Measurements from ENCODE around the gene ZPR1.

Gene ZPR1

GRCh38 chr11:116831790-116832349 is 44.0 kb upstream of the ZPR1 start:
- H3K4me3 ChIP-seq (ENCODE audit: insufficient read depth, low read depth, low read length, poor library complexity, severe bottlenecking): no peak overlapping the region
- no peaks in the 10 kb centered on the region for H3K9me3 ChIP-seq (ENCODE audit: control insufficient read depth, low read length)
- H3K27ac ChIP-seq (ENCODE audit: insufficient read depth, low read length, poor library complexity, severe bottlenecking): no peak overlapping the region
- DNase-seq: no peak
- peaks cover 9% of the 10 kb centered on the region for H3K4me1 ChIP-seq (ENCODE audit: control insufficient read depth, insufficient read depth, low read length, poor library complexity, severe bottlenecking)
- no peaks in the 10 kb centered on the region for H3K36me3 ChIP-seq (ENCODE audit: control insufficient read depth, insufficient read depth, low read length)
- no peaks in the 10 kb centered on the region for H3K27me3 ChIP-seq (replicated peaks; ENCODE audit: control insufficient read depth, insufficient read depth, low read length, poor library complexity, severe bottlenecking)

DNA sequence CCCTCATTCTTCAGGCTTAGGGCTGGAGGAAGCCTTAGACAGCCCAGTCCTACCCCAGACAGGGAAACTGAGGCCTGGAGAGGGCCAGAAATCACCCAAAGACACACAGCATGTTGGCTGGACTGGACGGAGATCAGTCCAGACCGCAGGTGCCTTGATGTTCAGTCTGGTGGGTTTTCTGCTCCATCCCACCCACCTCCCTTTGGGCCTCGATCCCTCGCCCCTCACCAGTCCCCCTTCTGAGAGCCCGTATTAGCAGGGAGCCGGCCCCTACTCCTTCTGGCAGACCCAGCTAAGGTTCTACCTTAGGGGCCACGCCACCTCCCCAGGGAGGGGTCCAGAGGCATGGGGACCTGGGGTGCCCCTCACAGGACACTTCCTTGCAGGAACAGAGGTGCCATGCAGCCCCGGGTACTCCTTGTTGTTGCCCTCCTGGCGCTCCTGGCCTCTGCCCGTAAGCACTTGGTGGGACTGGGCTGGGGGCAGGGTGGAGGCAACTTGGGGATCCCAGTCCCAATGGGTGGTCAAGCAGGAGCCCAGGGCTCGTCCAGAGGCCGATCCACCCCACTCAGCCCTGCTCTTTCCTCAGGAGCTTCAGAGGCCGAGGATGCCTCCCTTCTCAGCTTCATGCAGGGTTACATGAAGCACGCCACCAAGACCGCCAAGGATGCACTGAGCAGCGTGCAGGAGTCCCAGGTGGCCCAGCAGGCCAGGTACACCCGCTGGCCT is 42.5 kb upstream of the ZPR1 start:
- DNase-seq: no peak
- Histone ChIP-seq H3K27ac (ENCODE audit: insufficient read depth, low read length, poor library complexity, severe bottlenecking) (no peak overlapping the region), H3K9me3 (ENCODE audit: control insufficient read depth, low read length) (no peaks in the 10 kb centered on the region), H3K4me1 (ENCODE audit: control insufficient read depth, insufficient read depth, low read length, poor library complexity, severe bottlenecking) (peaks cover 2% of the 10 kb centered on the region), H3K36me3 (ENCODE audit: control insufficient read depth, insufficient read depth, low read length) (no peaks in the 10 kb centered on the region), H3K4me3 (ENCODE audit: insufficient read depth, low read depth, low read length, poor library complexity, severe bottlenecking) (no peak overlapping the region), H3K27me3 (replicated peaks; ENCODE audit: control insufficient read depth, insufficient read depth, low read length, poor library complexity, severe bottlenecking) (no peaks in the 10 kb centered on the region)

- H3K27me3 ChIP-seq (replicated peaks; ENCODE audit: control insufficient read depth, insufficient read depth, low read length, poor library complexity, severe bottlenecking): no peaks in the 10 kb centered on the region
- H3K36me3 ChIP-seq (ENCODE audit: control insufficient read depth, insufficient read depth, low read length): no peaks in the 10 kb centered on the region
- H3K9me3 ChIP-seq (ENCODE audit: control insufficient read depth, low read length): no peaks in the 10 kb centered on the region
- DNase-seq: no peak
- no peak within 1 kb of the TSS for H3K27ac ChIP-seq (ENCODE audit: insufficient read depth, low read length, poor library complexity, severe bottlenecking)
- H3K4me1 ChIP-seq (ENCODE audit: control insufficient read depth, insufficient read depth, low read length, poor library complexity, severe bottlenecking): no peaks in the 10 kb centered on the region
- H3K4me3 ChIP-seq (ENCODE audit: insufficient read depth, low read depth, low read length, poor library complexity, severe bottlenecking): no peak within 1 kb of the TSS
These were observed 41.8 kb upstream of the ZPR1 start, which contains the start of gene APOC3 for GRCh38 chr11:116829525-116830183. Gene APOC3, plus strand, starts transcription at chr11:116829907. Its CDS starts 676 bp downstream, at chr11:116830583.

- Histone ChIP-seq H3K27me3 (replicated peaks; ENCODE audit: control insufficient read depth, insufficient read depth, low read length, poor library complexity, severe bottlenecking) (no peaks in the 10 kb centered on the region), H3K27ac (ENCODE audit: insufficient read depth, low read length, poor library complexity, severe bottlenecking) (no peak overlapping the region), H3K4me3 (ENCODE audit: insufficient read depth, low read depth, low read length, poor library complexity, severe bottlenecking) (no peak overlapping the region), H3K4me1 (ENCODE audit: control insufficient read depth, insufficient read depth, low read length, poor library complexity, severe bottlenecking) (no peaks in the 10 kb centered on the region), H3K36me3 (ENCODE audit: control insufficient read depth, insufficient read depth, low read length) (no peaks in the 10 kb centered on the region), H3K9me3 (ENCODE audit: control insufficient read depth, low read length) (no peaks in the 10 kb centered on the region)
- DNase-seq: no peak
These were observed 41.1 kb upstream of the ZPR1 start for GRCh38 chr11:116828632-116829524.

GRCh38 chr11:116827461-116827860 is 39.6 kb upstream of the ZPR1 start:
- H3K27ac ChIP-seq (ENCODE audit: insufficient read depth, low read length, poor library complexity, severe bottlenecking): no peak overlapping the region
- H3K36me3 ChIP-seq (ENCODE audit: control insufficient read depth, insufficient read depth, low read length): no peaks in the 10 kb centered on the region
- H3K27me3 ChIP-seq (replicated peaks; ENCODE audit: control insufficient read depth, insufficient read depth, low read length, poor library complexity, severe bottlenecking): no peaks in the 10 kb centered on the region
- no peaks in the 10 kb centered on the region for H3K4me1 ChIP-seq (ENCODE audit: control insufficient read depth, insufficient read depth, low read length, poor library complexity, severe bottlenecking)
- DNase-seq: no peak
- no peaks in the 10 kb centered on the region for H3K9me3 ChIP-seq (ENCODE audit: control insufficient read depth, low read length)
- no peak overlapping the region for H3K4me3 ChIP-seq (ENCODE audit: insufficient read depth, low read depth, low read length, poor library complexity, severe bottlenecking)

- H3K4me3 ChIP-seq (ENCODE audit: insufficient read depth, low read depth, low read length, poor library complexity, severe bottlenecking): no peak overlapping the region
- no peaks in the 10 kb centered on the region for H3K27me3 ChIP-seq (replicated peaks; ENCODE audit: control insufficient read depth, insufficient read depth, low read length, poor library complexity, severe bottlenecking)
- no peak for DNase-seq
- H3K4me1 ChIP-seq (ENCODE audit: control insufficient read depth, insufficient read depth, low read length, poor library complexity, severe bottlenecking): no peaks in the 10 kb centered on the region
- no peaks in the 10 kb centered on the region for H3K36me3 ChIP-seq (ENCODE audit: control insufficient read depth, insufficient read depth, low read length)
- no peak overlapping the region for H3K27ac ChIP-seq (ENCODE audit: insufficient read depth, low read length, poor library complexity, severe bottlenecking)
- no peaks in the 10 kb centered on the region for H3K9me3 ChIP-seq (ENCODE audit: control insufficient read depth, low read length)
These were observed 39.1 kb upstream of the ZPR1 start for GRCh38 chr11:116826751-116827431.

- no peak for DNase-seq
- Histone ChIP-seq H3K9me3 (ENCODE audit: control insufficient read depth, low read length) (no peaks in the 10 kb centered on the region), H3K27me3 (replicated peaks; ENCODE audit: control insufficient read depth, insufficient read depth, low read length, poor library complexity, severe bottlenecking) (no peaks in the 10 kb centered on the region), H3K4me1 (ENCODE audit: control insufficient read depth, insufficient read depth, low read length, poor library complexity, severe bottlenecking) (no peaks in the 10 kb centered on the region), H3K4me3 (ENCODE audit: insufficient read depth, low read depth, low read length, poor library complexity, severe bottlenecking) (no peak overlapping the region), H3K36me3 (ENCODE audit: control insufficient read depth, insufficient read depth, low read length) (no peaks in the 10 kb centered on the region), H3K27ac (ENCODE audit: insufficient read depth, low read length, poor library complexity, severe bottlenecking) (no peak overlapping the region)
These were observed 38.3 kb upstream of the ZPR1 start for GRCh38 chr11:116825854-116826750.

- Histone ChIP-seq H3K27ac (ENCODE audit: insufficient read depth, low read length, poor library complexity, severe bottlenecking) (no peak overlapping the region), H3K9me3 (ENCODE audit: control insufficient read depth, low read length) (no peaks in the 10 kb centered on the region), H3K4me1 (ENCODE audit: control insufficient read depth, insufficient read depth, low read length, poor library complexity, severe bottlenecking) (no peaks in the 10 kb centered on the region), H3K36me3 (ENCODE audit: control insufficient read depth, insufficient read depth, low read length) (no peaks in the 10 kb centered on the region), H3K4me3 (ENCODE audit: insufficient read depth, low read depth, low read length, poor library complexity, severe bottlenecking) (no peak overlapping the region), H3K27me3 (replicated peaks; ENCODE audit: control insufficient read depth, insufficient read depth, low read length, poor library complexity, severe bottlenecking) (no peaks in the 10 kb centered on the region)
- no peak for DNase-seq
These were observed 37.6 kb upstream of the ZPR1 start for GRCh38 chr11:116825434-116825833.

Measured in effector memory CD4-positive, alpha-beta T cell (primary cell).